H9 (cell line): ENCODE data around the gene SOX18. TPM values are rescaled to one million over a fixed set of nuclear protein-coding genes. Genes with fewer than 3 reads are reported as not detected.

ENCODE experiments used
- DNase-seq: peaks from one replicate; pipeline ENCODE4 v3.0.0-alpha.2; 2017
- H2AFZ ChIP-seq: one replicate; pipeline ENCODE4 v1.6.1; 2013; ENCODE audit warnings: mild to moderate bottlenecking, low read length, control low read depth, moderate library complexity
- H2AK5ac ChIP-seq: 2 replicates; pipeline ENCODE4 v1.6.1; 2013; ENCODE audit warnings: low read length, control low read depth, mixed read lengths; ENCODE audit not compliant: insufficient read length
- H2BK120ac ChIP-seq: one replicate; pipeline ENCODE4 v1.6.1; 2013; ENCODE audit warnings: low read depth, mild to moderate bottlenecking, low read length, control low read depth, inconsistent platforms; ENCODE audit not compliant: poor library complexity, severe bottlenecking
- H2BK12ac ChIP-seq: 2 replicates; pipeline ENCODE4 v1.6.1; 2013; ENCODE audit warnings: low read length, control low read depth, mixed read lengths, low read depth; ENCODE audit not compliant: insufficient read length
- H2BK15ac ChIP-seq: 2 replicates; pipeline ENCODE4 v1.6.1; 2013; ENCODE audit warnings: low read depth, low read length, control low read depth
- H2BK20ac ChIP-seq: one replicate; pipeline ENCODE4 v1.6.1; 2013; ENCODE audit warnings: low read depth, mild to moderate bottlenecking, low read length, control low read depth, inconsistent platforms; ENCODE audit not compliant: poor library complexity, severe bottlenecking
- H2BK5ac ChIP-seq: 2 replicates; pipeline ENCODE4 v1.6.1; 2013; ENCODE audit warnings: low read length, control low read depth, mixed read lengths; ENCODE audit not compliant: insufficient read length
- H3K14ac ChIP-seq: 2 replicates; pipeline ENCODE4 v1.6.1; 2013; ENCODE audit warnings: low read length, control low read depth; ENCODE audit not compliant: insufficient read depth
- H3K18ac ChIP-seq: 2 replicates; pipeline ENCODE4 v1.6.1; 2013; ENCODE audit warnings: low read depth, mild to moderate bottlenecking, mixed read lengths, low read length, control low read depth; ENCODE audit not compliant: insufficient read length
- H3K23ac ChIP-seq: 2 replicates; pipeline ENCODE4 v1.6.1; 2013; ENCODE audit warnings: low read length, control low read depth, mixed read lengths, low read depth; ENCODE audit not compliant: insufficient read length
- H3K23me2 ChIP-seq: 2 replicates; pipeline ENCODE4 v1.6.1; 2013; ENCODE audit warnings: low read depth, mild to moderate bottlenecking, mixed read lengths, low read length, control low read depth; ENCODE audit not compliant: insufficient read length, poor library complexity, severe bottlenecking
- H3K27ac ChIP-seq: 2 replicates; pipeline ENCODE4 v1.5.1; 2013; ENCODE audit warnings: low read length, control low read depth, mixed read lengths, low read depth; ENCODE audit not compliant: insufficient read length
- H3K27me3 ChIP-seq: 2 replicates; pipeline ENCODE4 v1.6.1; 2013; ENCODE audit warnings: low read length, control low read depth, inconsistent platforms; ENCODE audit not compliant: insufficient read depth
- H3K4ac ChIP-seq: 2 replicates; pipeline ENCODE4 v1.6.1; 2013; ENCODE audit warnings: low read depth, mild to moderate bottlenecking, control low read depth, inconsistent platforms, low read length, moderate library complexity
- H3K4me1 ChIP-seq: 2 replicates; pipeline ENCODE4 v1.6.1; 2013; ENCODE audit warnings: low read length, control low read depth, inconsistent platforms; ENCODE audit not compliant: insufficient read depth
- H3K4me2 ChIP-seq: 2 replicates; pipeline ENCODE4 v1.6.1; 2013; ENCODE audit warnings: low read length, control low read depth, mixed read lengths; ENCODE audit not compliant: insufficient read length, insufficient read depth
- H3K56ac ChIP-seq: 2 replicates; pipeline ENCODE4 v1.6.1; 2013; ENCODE audit warnings: low read depth, mild to moderate bottlenecking, mixed read lengths, low read length, control low read depth; ENCODE audit not compliant: insufficient read length
- H3K79me1 ChIP-seq: 2 replicates; pipeline ENCODE4 v1.6.1; 2013; ENCODE audit warnings: low read depth, mild to moderate bottlenecking, moderate library complexity, low read length, control low read depth, inconsistent platforms; ENCODE audit not compliant: insufficient read depth, poor library complexity, severe bottlenecking
- H3K79me2 ChIP-seq: 2 replicates; pipeline ENCODE4 v1.6.1; 2013; ENCODE audit warnings: low read length, control low read depth, inconsistent platforms; ENCODE audit not compliant: insufficient read depth
- H3K9ac ChIP-seq: 2 replicates; pipeline ENCODE4 v1.6.1; 2013; ENCODE audit warnings: low read length, control low read depth, mixed read lengths; ENCODE audit not compliant: insufficient read length; ENCODE audit errors: extremely low read depth
- H3K9me3 ChIP-seq: one replicate; pipeline ENCODE4 v1.6.1; 2013; ENCODE audit warnings: low read depth, low read length, inconsistent platforms; ENCODE audit not compliant: control insufficient read depth
- H3T11ph ChIP-seq: one replicate; pipeline ENCODE4 v1.6.1; 2013; ENCODE audit warnings: mild to moderate bottlenecking, low read length, control low read depth, inconsistent platforms
- H4K20me1 ChIP-seq: one replicate; pipeline ENCODE4 v1.6.1; 2013; ENCODE audit not compliant: control insufficient read depth, insufficient read length, insufficient read depth
- H4K5ac ChIP-seq: 2 replicates; pipeline ENCODE4 v1.6.1; 2013; ENCODE audit warnings: low read depth, mild to moderate bottlenecking, mixed read lengths, low read length, control low read depth; ENCODE audit not compliant: insufficient read length
- H4K8ac ChIP-seq: replicated peaks from 2 replicates; pipeline ENCODE4 v1.6.1; 2013; ENCODE audit warnings: low read length, control low read depth, mixed read lengths, low read depth; ENCODE audit not compliant: insufficient read length
- H4K91ac ChIP-seq: 2 replicates; pipeline ENCODE4 v1.6.1; 2013; ENCODE audit warnings: low read depth, mild to moderate bottlenecking, moderate library complexity, mixed read lengths, low read length, control low read depth; ENCODE audit not compliant: insufficient read length
- H3K27ac Mint-ChIP-seq, 3 experiments: 2 replicates in 2 of 3; 3 replicates in 1 of 3; pipeline ENCODE4 v1.8.0; 2020 to 2021; ENCODE audit warnings: mixed read lengths in 3 of 3, mild to moderate bottlenecking in 1 of 3, moderate library complexity in 1 of 3
- H3K27me3 Mint-ChIP-seq: 2 replicates; pipeline ENCODE4 v1.8.0; 2021; ENCODE audit warnings: low read depth, mild to moderate bottlenecking, moderate library complexity, mixed read lengths
- H3K36me3 Mint-ChIP-seq, 3 experiments: 2 replicates in 2 of 3; 3 replicates in 1 of 3; pipeline ENCODE4 v1.8.0; 2020 to 2021; ENCODE audit warnings: low read depth in 3 of 3, mixed read lengths in 3 of 3; ENCODE audit not compliant: insufficient read depth in 1 of 3
- H3K4me1 Mint-ChIP-seq, 2 experiments: 2 replicates each; pipeline ENCODE4 v1.8.0; 2020; ENCODE audit warnings: mixed read lengths in 2 of 2
- H3K4me3 Mint-ChIP-seq, 2 experiments: 2 replicates in 1 of 2; 3 replicates in 1 of 2; pipeline ENCODE4 v1.8.0; 2020 to 2021; ENCODE audit warnings: mild to moderate bottlenecking in 2 of 2, mixed read lengths in 2 of 2, moderate library complexity in 1 of 2
- H3K9me3 Mint-ChIP-seq, 2 experiments: 2 replicates in 1 of 2; 3 replicates in 1 of 2; pipeline ENCODE4 v1.8.0; 2020; ENCODE audit warnings: mild to moderate bottlenecking in 2 of 2, mixed read lengths in 2 of 2, moderate library complexity in 1 of 2
- CTCF ChIP-seq: fragments of 200-600 bp; sonication (generic); conservative IDR thresholded peaks from 3 replicates; pipeline ENCODE4 v1.8.0; 2021; ENCODE audit warnings: antibody characterized with exemption, mild to moderate bottlenecking
- WGBS: extraction: QIAGEN DNeasy Blood & Tissue Kit; methylation state at CpG from one replicate; pipeline ENCODE4 v1.1.7; 2013; ENCODE audit warnings: missing lambda C conversion rate, low lambda C conversion rate, mixed read lengths; ENCODE audit not compliant: insufficient read length; ENCODE audit errors: extremely low coverage; 5-methylcytosine and 5-hydroxymethylcytosine counted together
- total RNA-seq: library from RNA; stranded (reverse); gene quantifications from 2 replicates; pipeline ENCODE4 v1.2.1, GENCODE V29; 2021

SOX18 gene
- total RNA-seq, 1 experiment from 2014 or later: 2.0 TPM

- H2BK15ac ChIP-seq: no peak overlapping the region
- H4K8ac ChIP-seq: no peak overlapping the region
- H2BK20ac ChIP-seq: no peak overlapping the region
- H3K27ac Mint-ChIP-seq: no peak overlapping the region; a peak in 1 of 7 replicates
- peaks cover 6% of the 10 kb centered on the region for H3K23me2 ChIP-seq
- H3K9ac ChIP-seq: no peak overlapping the region
- no peak overlapping the region for H2BK5ac ChIP-seq
- no peak overlapping the region for H2BK120ac ChIP-seq
- H3K9me3 ChIP-seq: no peaks in the 10 kb centered on the region
- H2BK12ac ChIP-seq: no peak overlapping the region
- no peak for TF ChIP-seq CTCF
- H3K14ac ChIP-seq: no peak overlapping the region; the same call in 1 of the 2 replicates
- peaks cover 28 to 42% of the 10 kb centered on the region in 2 experiments for H3K4me1 Mint-ChIP-seq
- peaks cover 1% of the 10 kb centered on the region; the same call in 1 of the 2 replicates for H3K4me1 ChIP-seq
- no peak overlapping the region for H3K18ac ChIP-seq
- no peak overlapping the region for H2AFZ ChIP-seq
- H3K27me3 ChIP-seq: no peaks in the 10 kb centered on the region
- H3K27ac ChIP-seq: no peak overlapping the region
- no peaks in the 10 kb centered on the region for H4K20me1 ChIP-seq
- peaks cover 1% of the 10 kb centered on the region for H3K27me3 Mint-ChIP-seq
- no CpG with 5 or more reads among the region's 5 CpGs for WGBS
- no peak overlapping the region for H4K91ac ChIP-seq
- H3K9me3 Mint-ChIP-seq: no peaks in the 10 kb centered on the region
- no peak overlapping the region for H3K23ac ChIP-seq
- no peaks in the 10 kb centered on the region for H3K79me1 ChIP-seq
- DNase-seq: peak; percentile 76
- no peak overlapping the region for H3K56ac ChIP-seq
- H3K4me2 ChIP-seq: no peak overlapping the region
- no peak overlapping the region for H3T11ph ChIP-seq
- H3K79me2 ChIP-seq: no peaks in the 10 kb centered on the region
- no peak overlapping the region; a peak in 1 of 5 replicates for H3K4me3 Mint-ChIP-seq
- peaks cover 0 to 3% (median 0%) of the 10 kb centered on the region in 3 experiments; a peak in 2 of 7 replicates for H3K36me3 Mint-ChIP-seq
- no peak overlapping the region for H4K5ac ChIP-seq
- H2AK5ac ChIP-seq: no peak overlapping the region
- H3K4ac ChIP-seq: no peak overlapping the region
These were observed 16.5 kb upstream of the SOX18 start for GRCh38 chr20:64065974-64066343.
